Upper lobe of left lung (tissue), 6 donors: ENCODE results near the gene CAMK1D. TPM values are rescaled to one million over a fixed set of nuclear protein-coding genes. Genes with fewer than 3 reads are reported as not detected.
A peak's percentile ranks its signal among the peaks of the same experiment; 100 is the strongest.

ENCODE experiments used
- ATAC-seq, 2 donors: fragments of 200-7000 bp; cut with Tn5 transposase; one replicate each; pipeline ENCODE4 v1.9.1; 2022; ENCODE audit warnings: mild to moderate bottlenecking in 2 of 2, moderate library complexity in 2 of 2; ENCODE audit not compliant: low FRiP score in 2 of 2
- DNase-seq, 2 donors: peaks; one replicate each; pipeline ENCODE4 v3.0.0-alpha.2; 2019 to 2020
- H3K27ac ChIP-seq, 4 donors: fragments of 200-600 bp; sonication (generic); one replicate each; pipeline ENCODE4 v1.5.1; 2016 to 2019
- H3K27me3 ChIP-seq, 4 donors: fragments of 200-600 bp; sonication (generic); one replicate each; pipeline ENCODE4 v1.5.1; 2017 to 2019
- H3K36me3 ChIP-seq, 4 donors: fragments of 200-600 bp; sonication (generic); one replicate each; pipeline ENCODE4 v1.5.1; 2016 to 2019
- H3K4me1 ChIP-seq, 4 donors: fragments of 200-600 bp; sonication (generic); one replicate each; pipeline ENCODE4 v1.5.1; 2018 to 2019
- H3K4me3 ChIP-seq, 4 donors: fragments of 200-600 bp; sonication (generic); one replicate each; pipeline ENCODE4 v1.5.1; 2017 to 2019; ENCODE audit warnings: mild to moderate bottlenecking in 2 of 4, moderate library complexity in 1 of 4
- H3K9me3 ChIP-seq, 4 donors: fragments of 200-600 bp; sonication (generic); one replicate each; pipeline ENCODE4 v1.5.1; 2018 to 2019
- CTCF ChIP-seq, 6 experiments: fragments of 450-650 bp in 4 of 6; fragments of 200-600 bp in 2 of 6; sonication (generic) in 2 of 6; IDR thresholded peaks; one replicate each; pipeline ENCODE4 v1.5.1; 2016 to 2019; ENCODE audit warnings: antibody characterized with exemption in 6 of 6
- EP300 ChIP-seq, 4 donors: sonication (generic); formaldehyde crosslinking; IDR thresholded peaks; one replicate each; pipeline ENCODE4 v1.5.1; 2017; ENCODE audit warnings: antibody characterized with exemption in 4 of 4, control low read depth in 2 of 4
- POLR2A ChIP-seq, 4 donors: fragments of 450-650 bp; IDR thresholded peaks; one replicate each; pipeline ENCODE4 v1.5.1; 2016 to 2017; ENCODE audit warnings: antibody characterized with exemption in 4 of 4, mild to moderate bottlenecking in 2 of 4
- POLR2AphosphoS5 ChIP-seq, 2 donors: sonication (generic); formaldehyde crosslinking; IDR thresholded peaks; one replicate each; pipeline ENCODE4 v1.5.1; 2017; ENCODE audit warnings: antibody characterized with exemption in 2 of 2
- WGBS, 2 donors: methylation state at CpG; one replicate each; pipeline ENCODE4 v1.1.5; 2017 to 2018; 5-methylcytosine and 5-hydroxymethylcytosine counted together
- total RNA-seq, 6 donors: library from RNA; depleted of rRNA in 4 of 6; stranded (reverse); fragments of >200 nt in 4 of 6; gene quantifications; one replicate each; pipeline versions ENCODE4 v1.1.0 to v1.2.1, GENCODE V29; 2016 to 2021
- donor health status: DM: no; HTN: no; CAD: no; lungs with moderate emphysema.
- donor health status: DM: no; HTN: yes; CAD: no; lungs with severe emphysema.

CAMK1D gene
- total RNA-seq, 6 donors from 2014 or later = 6.2 to 29.2 (median 19.0) TPM

- Histone ChIP-seq H3K4me3 (no peak overlapping the region), H3K27ac (no peak overlapping the region), H3K27me3 (no peaks in the 10 kb centered on the region), H3K4me1 (peaks cover 4 to 10% (median 6%) of the 10 kb centered on the region in 4 donors), H3K36me3 (no peaks in the 10 kb centered on the region), H3K9me3 (no peaks in the 10 kb centered on the region)
- ATAC-seq (no peak), DNase-seq (no peak)
- no peak for TF ChIP-seq EP300 (IDR thresholded peaks at IDR 0.05)
- no peak for TF ChIP-seq POLR2A (IDR thresholded peaks at IDR 0.05)
- TF ChIP-seq POLR2AphosphoS5 (IDR thresholded peaks at IDR 0.05) = no peak
- no peak for TF ChIP-seq CTCF (IDR thresholded peaks at IDR 0.05)
- WGBS, 2 donors = 91 to 94% methylated on average over 15 of the region's 15 CpGs
Observed at GRCh38 chr10:12387561-12388210, 38.3 kb downstream of the CAMK1D start.

- H3K27ac ChIP-seq = no peak overlapping the region
- H3K4me3 ChIP-seq = no peak overlapping the region
- H3K9me3 ChIP-seq = no peaks in the 10 kb centered on the region
- no peaks in the 10 kb centered on the region for H3K27me3 ChIP-seq
- no peak for ATAC-seq
- DNase-seq = no peak
- 85 to 92% methylated on average over 17 of the region's 17 CpGs for WGBS, 2 donors
- H3K4me1 ChIP-seq = peaks cover 4 to 10% (median 6%) of the 10 kb centered on the region in 4 donors
- H3K36me3 ChIP-seq = no peaks in the 10 kb centered on the region
- no peak for TF ChIP-seq POLR2A (IDR thresholded peaks at IDR 0.05)
- no peak for TF ChIP-seq CTCF (IDR thresholded peaks at IDR 0.05)
- no peak for TF ChIP-seq EP300 (IDR thresholded peaks at IDR 0.05)
- no peak for TF ChIP-seq POLR2AphosphoS5 (IDR thresholded peaks at IDR 0.05)
Observed at GRCh38 chr10:12388671-12389070, 39.3 kb downstream of the CAMK1D start.

- peaks cover 4 to 10% (median 6%) of the 10 kb centered on the region in 4 donors for H3K4me1 ChIP-seq
- H3K27ac ChIP-seq = no peak overlapping the region
- DNase-seq = peak; percentile 44 to 61
- no peak overlapping the region for H3K4me3 ChIP-seq
- H3K9me3 ChIP-seq = no peaks in the 10 kb centered on the region
- no peaks in the 10 kb centered on the region for H3K36me3 ChIP-seq
- no peaks in the 10 kb centered on the region for H3K27me3 ChIP-seq
- 40 to 43% methylated on average over 9 to 17 of the region's 17 CpGs for WGBS, 2 donors
- peak; percentile 16 to 71 for ATAC-seq
- no peak for TF ChIP-seq POLR2A (IDR thresholded peaks at IDR 0.05)
Observed at GRCh38 chr10:12389154-12389734, 39.9 kb downstream of the CAMK1D start.

- peak in 1 of 2 donors; percentile 76 for ATAC-seq
- Histone ChIP-seq H3K27me3 (no peaks in the 10 kb centered on the region), H3K9me3 (no peaks in the 10 kb centered on the region), H3K36me3 (no peaks in the 10 kb centered on the region), H3K4me1 (peaks cover 4 to 10% (median 6%) of the 10 kb centered on the region in 4 donors), H3K4me3 (no peak overlapping the region), H3K27ac (no peak overlapping the region)
- DNase-seq = no peak
- WGBS, 2 donors = 88 to 91% methylated on average over 7 of the region's 7 CpGs
- no peak for TF ChIP-seq CTCF (IDR thresholded peaks at IDR 0.05)
- TF ChIP-seq POLR2AphosphoS5 (IDR thresholded peaks at IDR 0.05) = no peak
- TF ChIP-seq POLR2A (IDR thresholded peaks at IDR 0.05) = no peak
- no peak for TF ChIP-seq EP300 (IDR thresholded peaks at IDR 0.05)
Observed at GRCh38 chr10:12390733-12391132, 41.4 kb downstream of the CAMK1D start.

GRCh38 chr10:12391206-12391605 lies 41.9 kb downstream of the CAMK1D start:
- Histone ChIP-seq H3K9me3 (no peaks in the 10 kb centered on the region), H3K36me3 (no peaks in the 10 kb centered on the region), H3K4me1 (peaks cover 4 to 13% (median 6%) of the 10 kb centered on the region in 4 donors), H3K27me3 (no peaks in the 10 kb centered on the region), H3K27ac (no peak overlapping the region), H3K4me3 (no peak overlapping the region)
- WGBS, 2 donors = 40 to 51% methylated on average over 7 of the region's 7 CpGs
- DNase-seq (no peak), ATAC-seq (no peak)
- no peak for TF ChIP-seq EP300 (IDR thresholded peaks at IDR 0.05)
- no peak for TF ChIP-seq CTCF (IDR thresholded peaks at IDR 0.05)
